Measurements from ENCODE around the gene C1orf167.

DNA sequence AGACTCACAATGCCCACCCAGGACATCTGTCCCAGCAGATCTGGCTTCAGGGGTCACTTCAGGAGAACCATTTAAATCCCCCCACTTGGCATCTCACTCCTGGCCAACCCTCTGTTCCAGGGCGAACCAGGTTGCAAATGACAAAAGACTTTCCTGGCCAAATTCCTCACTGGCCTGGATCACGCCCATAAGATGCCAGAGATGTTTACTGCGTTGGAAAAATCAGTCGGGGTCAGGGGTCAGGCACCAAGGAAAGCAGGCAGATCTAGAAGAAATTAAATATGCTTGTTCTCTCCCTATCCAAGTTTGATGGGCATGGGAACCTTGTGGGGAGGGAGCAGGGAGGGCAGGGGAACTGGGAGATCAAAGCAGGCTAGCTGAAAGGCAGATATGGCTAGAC, 40.7 kb upstream of the C1orf167 start:
- TF ChIP-seq, protein P1, sequence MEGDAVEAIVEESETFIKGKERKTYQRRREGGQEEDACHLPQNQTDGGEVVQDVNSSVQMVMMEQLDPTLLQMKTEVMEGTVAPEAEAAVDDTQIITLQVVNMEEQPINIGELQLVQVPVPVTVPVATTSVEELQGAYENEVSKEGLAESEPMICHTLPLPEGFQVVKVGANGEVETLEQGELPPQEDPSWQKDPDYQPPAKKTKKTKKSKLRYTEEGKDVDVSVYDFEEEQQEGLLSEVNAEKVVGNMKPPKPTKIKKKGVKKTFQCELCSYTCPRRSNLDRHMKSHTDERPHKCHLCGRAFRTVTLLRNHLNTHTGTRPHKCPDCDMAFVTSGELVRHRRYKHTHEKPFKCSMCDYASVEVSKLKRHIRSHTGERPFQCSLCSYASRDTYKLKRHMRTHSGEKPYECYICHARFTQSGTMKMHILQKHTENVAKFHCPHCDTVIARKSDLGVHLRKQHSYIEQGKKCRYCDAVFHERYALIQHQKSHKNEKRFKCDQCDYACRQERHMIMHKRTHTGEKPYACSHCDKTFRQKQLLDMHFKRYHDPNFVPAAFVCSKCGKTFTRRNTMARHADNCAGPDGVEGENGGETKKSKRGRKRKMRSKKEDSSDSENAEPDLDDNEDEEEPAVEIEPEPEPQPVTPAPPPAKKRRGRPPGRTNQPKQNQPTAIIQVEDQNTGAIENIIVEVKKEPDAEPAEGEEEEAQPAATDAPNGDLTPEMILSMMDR (IDR thresholded peaks at IDR 0.05) = no peak
- no peak for TF ChIP-seq EZH2 (IDR thresholded peaks at IDR 0.05; ENCODE audit: borderline replicate concordance, insufficient read depth, low read depth, low read length, poor library complexity, severe bottlenecking)
